Measurements from ENCODE around the gene CPEB4.

GRCh38 chr5:173972925-173973615 lies 84.9 kb downstream of the CPEB4 start:
- TF ChIP-seq CTCF (IDR thresholded peaks at IDR 0.05 in 2 of 3, conservative IDR thresholded peaks at IDR 0.05 in 1 of 3; ENCODE audit: borderline replicate concordance in 1 of 3, insufficient read depth in 1 of 3, low read depth in 2 of 3, low read length in 2 of 3): peak; percentile 80 to 87 (median 85)
- no peak for TF ChIP-seq POLR2A (IDR thresholded peaks at IDR 0.05; ENCODE audit: borderline replicate concordance, extremely low read depth, insufficient read depth, insufficient read length)
